Activated CD4-positive, alpha-beta memory T cell treated with anti-CD3 and anti-CD28 coated beads for 36 hours (primary cell): ENCODE data around the gene BRD3OS. TPM values are rescaled to one million over a fixed set of nuclear protein-coding genes. Genes with fewer than 3 reads are reported as not detected.

Experiments
- CTCF ChIA-PET: fragments of 350-600 bp; sonication (Branson Sonifier 250); formaldehyde crosslinking; loops from one replicate; lab custom pipeline; 2021; ENCODE audit warnings: antibody characterized with exemption, inconsistent platforms; lab: Charles Lee
- POLR2A ChIA-PET: fragments of 350-600 bp; sonication (Branson Sonifier 250); formaldehyde crosslinking; loops from one replicate; lab custom pipeline; 2021; ENCODE audit warnings: antibody characterized with exemption; lab: Charles Lee
- DNase-seq: peaks from one replicate; pipeline ENCODE4 v3.0.0-alpha.2; 2020
- H3K27ac Mint-ChIP-seq: one replicate; pipeline ENCODE4 v1.8.0; 2021; ENCODE audit warnings: mixed read lengths
- H3K27me3 Mint-ChIP-seq: one replicate; pipeline ENCODE4 v1.8.0; 2021; ENCODE audit warnings: mixed read lengths
- H3K36me3 Mint-ChIP-seq: one replicate; pipeline ENCODE4 v1.8.0; 2021; ENCODE audit warnings: mixed read lengths
- H3K4me1 Mint-ChIP-seq: one replicate; pipeline ENCODE4 v1.8.0; 2021; ENCODE audit warnings: low read depth, mixed read lengths
- H3K4me3 Mint-ChIP-seq: one replicate; pipeline ENCODE4 v1.8.0; 2021; ENCODE audit warnings: mild to moderate bottlenecking, mixed read lengths
- H3K9me3 Mint-ChIP-seq: one replicate; pipeline ENCODE4 v1.8.0; 2021; ENCODE audit warnings: mixed read lengths
- intact Hi-C: fragments of 100-400 bp; cut with micrococcal nuclease; formaldehyde crosslinking; loops from one replicate; pipeline ENCODE4 v1.15.1; 2023
- total RNA-seq, 2 experiments: library from RNA; stranded (reverse); gene quantifications; one replicate each; pipeline ENCODE4 v1.2.3, GENCODE V29; 2021

BRD3OS gene
- total RNA-seq, 2 experiments from 2014 or later: 12.6 to 13.2 TPM

- intact Hi-C loops: no loop called here
- ChIA-PET POLR2A (no interaction called here), CTCF (no interaction called here)
- Mint-ChIP-seq H3K36me3 (peaks cover 10% of the 10 kb centered on the region), H3K9me3 (no peaks in the 10 kb centered on the region), H3K27me3 (no peaks in the 10 kb centered on the region), H3K4me3 (no peak overlapping the region), H3K27ac (no peak overlapping the region), H3K4me1 (peaks cover 11% of the 10 kb centered on the region)
- no peak for DNase-seq
Observed at GRCh38 chr9:134052941-134053340, 27.7 kb downstream of the BRD3OS start.

GRCh38 chr9:134053401-134053871 is 28.2 kb downstream of the BRD3OS start:
- Mint-ChIP-seq H3K27ac (no peak overlapping the region), H3K4me1 (peaks cover 14% of the 10 kb centered on the region), H3K4me3 (no peak overlapping the region), H3K9me3 (no peaks in the 10 kb centered on the region), H3K36me3 (peaks cover 9% of the 10 kb centered on the region), H3K27me3 (no peaks in the 10 kb centered on the region)
- POLR2A ChIA-PET: no interaction called here
- CTCF ChIA-PET: no interaction called here
- no peak for DNase-seq
- intact Hi-C loops: no loop called here

- intact Hi-C loops: no loop called here
- CTCF ChIA-PET: no interaction called here
- DNase-seq: no peak
- H3K4me3 Mint-ChIP-seq: no peak overlapping the region
- no peaks in the 10 kb centered on the region for H3K27me3 Mint-ChIP-seq
- peaks cover 9% of the 10 kb centered on the region for H3K36me3 Mint-ChIP-seq
- H3K4me1 Mint-ChIP-seq: peaks cover 21% of the 10 kb centered on the region
- H3K9me3 Mint-ChIP-seq: no peaks in the 10 kb centered on the region
- POLR2A ChIA-PET: no interaction called here
- no peak overlapping the region for H3K27ac Mint-ChIP-seq
Observed at GRCh38 chr9:134053941-134054761, 28.9 kb downstream of the BRD3OS start.

- ChIA-PET CTCF (no interaction called here), POLR2A (interaction anchor here (1.0 kb wide), 1 partner anchor 10 kb away, joined by 3 read pairs; no protein-coding TSS in a partner anchor)
- intact Hi-C loops: no loop called here
- Mint-ChIP-seq H3K27ac (no peak overlapping the region), H3K9me3 (no peaks in the 10 kb centered on the region), H3K27me3 (no peaks in the 10 kb centered on the region), H3K4me1 (peaks cover 27% of the 10 kb centered on the region), H3K36me3 (peaks cover 6% of the 10 kb centered on the region), H3K4me3 (no peak overlapping the region)
- DNase-seq: no peak
Observed at GRCh38 chr9:134054891-134055811, 29.9 kb downstream of the BRD3OS start.

GRCh38 chr9:134055981-134056461 is 30.7 kb downstream of the BRD3OS start:
- Mint-ChIP-seq H3K4me3 (no peak overlapping the region), H3K27me3 (no peaks in the 10 kb centered on the region), H3K9me3 (no peaks in the 10 kb centered on the region), H3K4me1 (peaks cover 36% of the 10 kb centered on the region), H3K27ac (no peak overlapping the region), H3K36me3 (peaks cover 5% of the 10 kb centered on the region)
- POLR2A ChIA-PET: interaction anchor here (1.0 kb wide), 1 partner anchor 9 kb away, joined by 3 read pairs; no protein-coding TSS in a partner anchor
- DNase-seq: no peak
- CTCF ChIA-PET: no interaction called here
- intact Hi-C loops: no loop called here

GRCh38 chr9:134056483-134057306 is 31.4 kb downstream of the BRD3OS start:
- H3K36me3 Mint-ChIP-seq: no peaks in the 10 kb centered on the region
- H3K27ac Mint-ChIP-seq: no peak overlapping the region
- no peak overlapping the region for H3K4me3 Mint-ChIP-seq
- POLR2A ChIA-PET: no interaction called here
- CTCF ChIA-PET: no interaction called here
- DNase-seq: no peak
- no peaks in the 10 kb centered on the region for H3K27me3 Mint-ChIP-seq
- intact Hi-C loops: no loop called here
- peaks cover 39% of the 10 kb centered on the region for H3K4me1 Mint-ChIP-seq
- H3K9me3 Mint-ChIP-seq: no peaks in the 10 kb centered on the region

- peaks cover 40% of the 10 kb centered on the region for H3K4me1 Mint-ChIP-seq
Observed at GRCh38 chr9:134057307-134057657, 32.0 kb downstream of the BRD3OS start.

GRCh38 chr9:134057751-134058701 is 32.7 kb downstream of the BRD3OS start:
- Mint-ChIP-seq H3K9me3 (no peaks in the 10 kb centered on the region), H3K27me3 (no peaks in the 10 kb centered on the region), H3K4me1 (peaks cover 42% of the 10 kb centered on the region), H3K27ac (no peak overlapping the region), H3K4me3 (no peak overlapping the region), H3K36me3 (no peaks in the 10 kb centered on the region)
- ChIA-PET POLR2A (no interaction called here), CTCF (interaction anchor here (0.6 kb wide), 1 partner anchor 73 kb away, joined by 3 read pairs; no protein-coding TSS in a partner anchor)
- intact Hi-C loops: no loop called here
- no peak for DNase-seq

More at GRCh38 chr9:134057307-134057657, 32.0 kb downstream of the BRD3OS start:
- intact Hi-C loops: no loop called here
- Mint-ChIP-seq H3K4me3 (no peak overlapping the region), H3K27me3 (no peaks in the 10 kb centered on the region), H3K9me3 (no peaks in the 10 kb centered on the region), H3K36me3 (no peaks in the 10 kb centered on the region), H3K27ac (no peak overlapping the region)
- POLR2A ChIA-PET: no interaction called here
- no peak for DNase-seq
- CTCF ChIA-PET: no interaction called here

GRCh38 chr9:134058716-134059115 is 33.4 kb downstream of the BRD3OS start:
- Mint-ChIP-seq H3K4me1 (peaks cover 46% of the 10 kb centered on the region), H3K9me3 (no peaks in the 10 kb centered on the region), H3K27me3 (no peaks in the 10 kb centered on the region), H3K27ac (no peak overlapping the region), H3K36me3 (no peaks in the 10 kb centered on the region), H3K4me3 (no peak overlapping the region)
- DNase-seq: no peak
- intact Hi-C loops: no loop called here
- POLR2A ChIA-PET: no interaction called here
- CTCF ChIA-PET: interaction anchor here (0.6 kb wide), 1 partner anchor 72 kb away, joined by 3 read pairs; no protein-coding TSS in a partner anchor

GRCh38 chr9:134059188-134059641 is 33.9 kb downstream of the BRD3OS start:
- Mint-ChIP-seq H3K4me1 (peaks cover 46% of the 10 kb centered on the region), H3K4me3 (no peak overlapping the region), H3K27me3 (no peaks in the 10 kb centered on the region), H3K36me3 (no peaks in the 10 kb centered on the region), H3K9me3 (no peaks in the 10 kb centered on the region), H3K27ac (no peak overlapping the region)
- ChIA-PET POLR2A (no interaction called here), CTCF (no interaction called here)
- no peak for DNase-seq
- intact Hi-C loops: no loop called here
